ENCODE results near the gene MGP. TPM values are rescaled to one million over a fixed set of nuclear protein-coding genes. Genes with fewer than 3 reads are reported as not detected.
A peak's percentile ranks its signal among the peaks of the same experiment; 100 is the strongest.

The MGP gene
- total and polyA plus RNA-seq, 2 donors (not counting 1 experiment from before 2014, with no cell fraction given), result 0.39 to 0.81 TPM

DNA sequence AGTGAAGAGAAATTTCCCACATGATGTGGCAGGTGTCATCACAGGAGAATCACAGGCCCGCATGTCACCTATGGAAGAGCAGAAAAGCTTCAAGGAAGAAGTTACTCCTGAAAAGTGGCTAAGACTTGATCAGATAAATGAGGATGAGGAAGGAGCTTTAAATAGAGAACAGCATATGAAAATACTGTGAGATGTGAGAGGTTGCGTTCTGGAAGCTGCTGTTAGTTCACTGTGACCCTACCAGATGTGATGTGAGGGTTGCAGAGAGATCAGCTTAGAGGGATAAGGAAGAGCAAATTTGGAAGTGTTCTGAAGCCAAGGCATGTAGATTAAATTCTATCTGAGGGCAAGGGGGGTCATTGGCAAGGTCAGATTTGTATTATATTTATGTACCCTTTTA lies 35.6 kb upstream of the MGP start:
- Mint-ChIP-seq H3K9me3 (ENCODE audit: insufficient read depth) (no peaks in the 10 kb centered on the region), H3K4me3 (peak overlapping the region; percentile 45), H3K27me3 (no peaks in the 10 kb centered on the region), H3K27ac (peak overlapping the region; percentile 76), H3K4me1 (peaks cover 16% of the 10 kb centered on the region)
- Histone ChIP-seq H3K4me3 (ENCODE audit: control extremely low read depth in 1 of 5, extremely low read depth in 1 of 5, insufficient read depth in 1 of 5, low read depth in 2 of 5, low read length in 4 of 5) (no peak overlapping the region), H3K36me3 (replicated peaks in 1 of 2; ENCODE audit: control extremely low read depth in 1 of 2, control insufficient read depth in 1 of 2, extremely low read depth in 1 of 2, insufficient read depth in 2 of 2, low read length in 1 of 2) (peaks cover 9 to 39% of the 10 kb centered on the region in 2 experiments), H3K79me2 (ENCODE audit: control insufficient read depth, insufficient read depth, low read length) (no peaks in the 10 kb centered on the region), H2AFZ (ENCODE audit: insufficient read depth, low read depth, low read length, poor library complexity, severe bottlenecking) (peak overlapping the region; percentile 45), H3K9me3 (ENCODE audit: control extremely low read depth in 1 of 3, control insufficient read depth in 2 of 3, insufficient read depth in 1 of 3, low read length in 2 of 3) (peaks cover 1 to 3% (median 3%) of the 10 kb centered on the region in 3 donors), H3K9ac (ENCODE audit: low read length) (peak overlapping the region; percentile 22), H3K27ac (ENCODE audit: low read length in 2 of 2) (peak overlapping the region in 1 of 2 donors; percentile 67), H4K20me1 (ENCODE audit: control insufficient read depth, insufficient read depth, low read length, poor library complexity, severe bottlenecking) (no peaks in the 10 kb centered on the region), H3K4me2 (replicated peaks; ENCODE audit: low read depth, low read length, poor library complexity, severe bottlenecking) (peak overlapping the region; percentile 60), H3K27me3 (replicated peaks in 1 of 4; ENCODE audit: control extremely low read depth in 1 of 4, control insufficient read depth in 3 of 4, insufficient read depth in 4 of 4, low read length in 3 of 4) (no peaks in the 10 kb centered on the region), H3K4me1 (ENCODE audit: control insufficient read depth in 2 of 2, insufficient read depth in 2 of 2, low read length in 2 of 2) (peaks cover 7 to 15% of the 10 kb centered on the region in 2 donors)
- intact Hi-C loops (cut with micrococcal nuclease), result loop anchor here (5.0 kb wide), 1 partner anchor 34 kb away; the partner anchor contains the start of gene MGP
- peak; percentile 45 for ATAC-seq (ENCODE audit: low read depth)
- POLR2A ChIA-PET, result no interaction called here
- TF ChIP-seq, protein P1, sequence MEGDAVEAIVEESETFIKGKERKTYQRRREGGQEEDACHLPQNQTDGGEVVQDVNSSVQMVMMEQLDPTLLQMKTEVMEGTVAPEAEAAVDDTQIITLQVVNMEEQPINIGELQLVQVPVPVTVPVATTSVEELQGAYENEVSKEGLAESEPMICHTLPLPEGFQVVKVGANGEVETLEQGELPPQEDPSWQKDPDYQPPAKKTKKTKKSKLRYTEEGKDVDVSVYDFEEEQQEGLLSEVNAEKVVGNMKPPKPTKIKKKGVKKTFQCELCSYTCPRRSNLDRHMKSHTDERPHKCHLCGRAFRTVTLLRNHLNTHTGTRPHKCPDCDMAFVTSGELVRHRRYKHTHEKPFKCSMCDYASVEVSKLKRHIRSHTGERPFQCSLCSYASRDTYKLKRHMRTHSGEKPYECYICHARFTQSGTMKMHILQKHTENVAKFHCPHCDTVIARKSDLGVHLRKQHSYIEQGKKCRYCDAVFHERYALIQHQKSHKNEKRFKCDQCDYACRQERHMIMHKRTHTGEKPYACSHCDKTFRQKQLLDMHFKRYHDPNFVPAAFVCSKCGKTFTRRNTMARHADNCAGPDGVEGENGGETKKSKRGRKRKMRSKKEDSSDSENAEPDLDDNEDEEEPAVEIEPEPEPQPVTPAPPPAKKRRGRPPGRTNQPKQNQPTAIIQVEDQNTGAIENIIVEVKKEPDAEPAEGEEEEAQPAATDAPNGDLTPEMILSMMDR (IDR thresholded peaks at IDR 0.05), result no peak
- no peak for TF ChIP-seq EZH2 (IDR thresholded peaks at IDR 0.05; ENCODE audit: borderline replicate concordance, insufficient read depth, low read depth, low read length, poor library complexity, severe bottlenecking)
- CTCF ChIA-PET, result interaction anchor here (0.9 to 2.7 kb wide), 3 partner anchors 47 to 75 kb away, joined by 3 to 17 read pairs (median 3); no protein-coding TSS in a partner anchor
- WGBS (ENCODE audit: insufficient coverage), result 49% methylated on average over 2 of the region's 2 CpGs
- DNase-seq, result no peak

DNA sequence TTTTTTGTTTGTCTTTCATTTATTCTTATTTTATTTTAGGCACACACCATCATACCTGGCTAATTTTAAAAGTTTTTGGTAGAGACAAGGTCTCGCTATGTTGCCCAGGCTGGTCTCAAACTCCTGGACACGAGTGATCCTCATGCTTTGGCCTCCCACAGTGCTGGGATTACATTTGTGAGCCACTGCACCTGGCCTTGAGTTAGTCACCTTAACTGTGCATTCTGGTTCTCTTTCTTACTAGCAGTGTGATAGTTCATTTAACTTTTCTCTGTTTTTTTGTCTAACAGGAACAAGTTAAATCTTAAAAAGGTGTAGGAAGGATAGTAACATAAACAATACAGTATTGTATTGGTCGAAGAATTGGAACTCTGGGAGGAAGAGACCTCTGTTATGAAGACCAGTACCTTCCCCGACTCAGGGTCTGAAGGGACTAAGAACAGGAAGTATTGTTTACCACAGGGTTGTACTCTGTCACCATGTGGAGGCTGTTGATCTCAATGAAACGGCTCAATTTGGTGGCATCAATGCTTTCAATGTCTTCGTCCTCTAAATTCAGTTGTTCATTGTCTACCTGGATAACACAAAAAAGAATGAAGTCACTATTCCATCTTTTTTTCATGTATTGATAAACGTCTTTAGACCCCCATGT lies 34.9 kb upstream of the MGP start:
- Mint-ChIP-seq H3K4me1 (peaks cover 16% of the 10 kb centered on the region), H3K27me3 (no peaks in the 10 kb centered on the region), H3K27ac (peak overlapping the region; percentile 76), H3K4me3 (peak overlapping the region; percentile 45), H3K9me3 (ENCODE audit: insufficient read depth) (no peaks in the 10 kb centered on the region)
- H3K4me2 ChIP-seq (replicated peaks; ENCODE audit: low read depth, low read length, poor library complexity, severe bottlenecking), result peak overlapping the region; percentile 60
- peaks cover 7 to 15% of the 10 kb centered on the region in 2 donors for H3K4me1 ChIP-seq (ENCODE audit: control insufficient read depth in 2 of 2, insufficient read depth in 2 of 2, low read length in 2 of 2)
- WGBS (ENCODE audit: insufficient coverage), result 67% methylated on average over 3 of the region's 7 CpGs
- CTCF ChIA-PET, result interaction anchor here (0.7 to 2.7 kb wide), 5 partner anchors 28 to 642 kb away, joined by 3 to 17 read pairs (median 3); no protein-coding TSS in a partner anchor
- H2AFZ ChIP-seq (ENCODE audit: insufficient read depth, low read depth, low read length, poor library complexity, severe bottlenecking), result peak overlapping the region; percentile 45
- no peaks in the 10 kb centered on the region for H3K27me3 ChIP-seq (replicated peaks in 1 of 4; ENCODE audit: control extremely low read depth in 1 of 4, control insufficient read depth in 3 of 4, insufficient read depth in 4 of 4, low read length in 3 of 4)
- H3K4me3 ChIP-seq (ENCODE audit: control extremely low read depth in 1 of 5, extremely low read depth in 1 of 5, insufficient read depth in 1 of 5, low read depth in 2 of 5, low read length in 4 of 5), result peak overlapping the region in 1 of 5 experiments; percentile 4
- POLR2A ChIA-PET, result no interaction called here
- TF ChIP-seq EZH2 (IDR thresholded peaks at IDR 0.05; ENCODE audit: borderline replicate concordance, insufficient read depth, low read depth, low read length, poor library complexity, severe bottlenecking), result no peak
- TF ChIP-seq, protein P1 (IDR thresholded peaks at IDR 0.05), result no peak
- no peaks in the 10 kb centered on the region for H4K20me1 ChIP-seq (ENCODE audit: control insufficient read depth, insufficient read depth, low read length, poor library complexity, severe bottlenecking)
- intact Hi-C loops (cut with micrococcal nuclease), result loop anchor here (5.0 kb wide), 1 partner anchor 33 kb away; the partner anchor contains the start of gene MGP
- no peaks in the 10 kb centered on the region for H3K79me2 ChIP-seq (ENCODE audit: control insufficient read depth, insufficient read depth, low read length)
- H3K9ac ChIP-seq (ENCODE audit: low read length), result peak overlapping the region; percentile 22
- H3K27ac ChIP-seq (ENCODE audit: low read length in 2 of 2), result peak overlapping the region in 1 of 2 donors; percentile 67
- peaks cover 9 to 45% of the 10 kb centered on the region in 2 experiments for H3K36me3 ChIP-seq (replicated peaks in 1 of 2; ENCODE audit: control extremely low read depth in 1 of 2, control insufficient read depth in 1 of 2, extremely low read depth in 1 of 2, insufficient read depth in 2 of 2, low read length in 1 of 2)
- H3K9me3 ChIP-seq (ENCODE audit: control extremely low read depth in 1 of 3, control insufficient read depth in 2 of 3, insufficient read depth in 1 of 3, low read length in 2 of 3), result peaks cover 1 to 3% (median 3%) of the 10 kb centered on the region in 3 donors
- DNase-seq (peak; percentile 25), ATAC-seq (ENCODE audit: low read depth) (peak; percentile 65)

All from B cell (primary cell).